Karpas-422 (cell line): Measurements from ENCODE around the gene FAM13A. TPM values are rescaled to one million over a fixed set of nuclear protein-coding genes. Genes with fewer than 3 reads are reported as not detected.

Experiments
- DNase-seq: peaks from one replicate; pipeline ENCODE4 v3.0.0-alpha.2; 2015
- H2AFZ ChIP-seq: fragments of 200-600 bp; sonication (generic); 2 replicates; pipeline ENCODE4 v1.6.1; 2014; ENCODE audit warnings: antibody characterized with exemption, low read length, mixed read lengths
- H3K27ac ChIP-seq: fragments of 200-600 bp; sonication (generic); 2 replicates; pipeline ENCODE4 v1.5.1; 2014; ENCODE audit warnings: mild to moderate bottlenecking, low read length, moderate library complexity
- H3K27me3 ChIP-seq: fragments of 200-600 bp; sonication (generic); 2 replicates; pipeline ENCODE4 v1.6.1; 2014; ENCODE audit warnings: low read length, mixed read lengths
- H3K36me3 ChIP-seq: fragments of 200-600 bp; sonication (generic); 2 replicates; pipeline ENCODE4 v1.6.1; 2014; ENCODE audit warnings: low read length, mixed read lengths; ENCODE audit not compliant: insufficient read depth
- H3K4me1 ChIP-seq: fragments of 200-600 bp; sonication (generic); 2 replicates; pipeline ENCODE4 v1.6.1; 2014; ENCODE audit warnings: mild to moderate bottlenecking, low read length, mixed read lengths
- H3K4me2 ChIP-seq: fragments of 200-600 bp; sonication (generic); 2 replicates; pipeline ENCODE4 v1.6.1; 2014; ENCODE audit warnings: low read length, low read depth, mild to moderate bottlenecking; ENCODE audit not compliant: poor library complexity, severe bottlenecking
- H3K4me3 ChIP-seq: fragments of 200-600 bp; sonication (generic); 2 replicates; pipeline ENCODE4 v1.5.1; 2014; ENCODE audit warnings: mild to moderate bottlenecking, antibody characterized with exemption, low read length, mixed read lengths
- H3K79me2 ChIP-seq: fragments of 200-600 bp; sonication (generic); 2 replicates; pipeline ENCODE4 v1.6.1; 2014; ENCODE audit warnings: mild to moderate bottlenecking, low read length, mixed read lengths
- H3K9ac ChIP-seq: fragments of 200-600 bp; sonication (generic); 2 replicates; pipeline ENCODE4 v1.6.0; 2014; ENCODE audit warnings: low read length
- H3K9me2 ChIP-seq: fragments of 200-600 bp; sonication (generic), shearing (Covaris generic); replicated peaks from 2 replicates; pipeline ENCODE4 v1.6.0; 2014; ENCODE audit warnings: mild to moderate bottlenecking, low read length, moderate library complexity; ENCODE audit not compliant: insufficient read depth
- H3K9me3 ChIP-seq: fragments of 300-700, 200-600 bp; sonication (generic); 2 replicates; pipeline ENCODE4 v1.6.1; 2014; ENCODE audit warnings: low read length, mixed read lengths
- H4K20me1 ChIP-seq: fragments of 200-600 bp; sonication (generic); 2 replicates; pipeline ENCODE4 v1.6.1; 2014; ENCODE audit warnings: mild to moderate bottlenecking, antibody characterized with exemption, low read length, low read depth; ENCODE audit not compliant: insufficient read depth
- total RNA-seq: library from RNA; depleted of rRNA; stranded (reverse); fragments of >200 nt; shearing (Covaris generic); gene quantifications from 2 replicates; pipeline ENCODE4 v1.2.3, GENCODE V29; 2014; ENCODE audit warnings: low replicate concordance

FAM13A gene
- total RNA-seq, 1 experiment from 2014 or later: 0.30 TPM

DNA sequence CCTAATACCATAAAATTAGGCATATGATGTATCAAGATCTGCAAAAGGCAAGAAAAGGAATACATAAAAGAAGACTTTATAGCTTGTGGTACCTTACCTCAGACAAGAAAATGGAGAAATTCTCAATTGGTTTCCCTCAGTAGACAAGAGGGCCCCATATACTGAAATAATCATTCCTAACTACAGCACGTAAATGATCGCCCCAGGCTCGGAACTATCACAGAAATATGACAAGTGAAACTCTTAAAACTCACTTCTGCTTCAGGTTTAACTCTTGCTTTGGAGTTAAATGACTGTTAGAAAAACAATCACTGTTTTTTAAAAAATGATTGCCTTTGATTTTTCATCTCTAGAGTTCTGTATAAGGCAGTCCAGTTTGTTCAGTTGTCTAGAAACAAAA is 320.7 kb downstream of the FAM13A start:
- Histone ChIP-seq H3K9ac (no peak overlapping the region), H3K27me3 (no peaks in the 10 kb centered on the region), H3K9me2 (no peaks in the 10 kb centered on the region), H3K4me1 (no peaks in the 10 kb centered on the region), H2AFZ (no peak overlapping the region), H3K79me2 (no peaks in the 10 kb centered on the region), H3K4me2 (no peak overlapping the region), H4K20me1 (no peaks in the 10 kb centered on the region), H3K27ac (no peak overlapping the region), H3K36me3 (no peaks in the 10 kb centered on the region), H3K4me3 (no peak overlapping the region), H3K9me3 (no peaks in the 10 kb centered on the region)
- DNase-seq: no peak

DNA sequence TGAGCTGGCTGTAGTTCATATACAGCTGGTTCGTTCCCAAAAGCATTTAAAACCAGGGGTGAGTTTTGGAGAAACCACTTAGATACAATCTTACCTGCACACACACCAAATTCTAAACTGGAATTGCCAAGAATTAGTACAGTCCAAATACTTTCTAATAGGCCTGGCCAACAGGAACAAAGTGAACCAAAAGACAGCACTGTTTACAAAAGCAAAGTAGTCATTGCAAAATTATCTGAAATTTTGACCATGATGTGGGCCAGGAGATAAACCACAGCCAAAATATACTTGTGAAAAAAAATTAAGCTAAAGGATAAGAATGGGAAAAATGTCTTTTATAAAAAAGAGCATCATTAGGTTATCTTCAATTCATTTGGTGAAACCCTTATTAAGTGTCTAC is 321.4 kb downstream of the FAM13A start:
- H3K36me3 ChIP-seq: no peaks in the 10 kb centered on the region
- H3K9me3 ChIP-seq: no peaks in the 10 kb centered on the region
- no peaks in the 10 kb centered on the region for H3K9me2 ChIP-seq
- H3K79me2 ChIP-seq: no peaks in the 10 kb centered on the region
- H3K4me1 ChIP-seq: no peaks in the 10 kb centered on the region
- H3K4me2 ChIP-seq: no peak overlapping the region
- H3K9ac ChIP-seq: no peak overlapping the region
- H4K20me1 ChIP-seq: no peaks in the 10 kb centered on the region
- no peak for DNase-seq
- H2AFZ ChIP-seq: no peak overlapping the region
- no peak overlapping the region for H3K4me3 ChIP-seq
- no peaks in the 10 kb centered on the region for H3K27me3 ChIP-seq
- H3K27ac ChIP-seq: no peak overlapping the region

DNA sequence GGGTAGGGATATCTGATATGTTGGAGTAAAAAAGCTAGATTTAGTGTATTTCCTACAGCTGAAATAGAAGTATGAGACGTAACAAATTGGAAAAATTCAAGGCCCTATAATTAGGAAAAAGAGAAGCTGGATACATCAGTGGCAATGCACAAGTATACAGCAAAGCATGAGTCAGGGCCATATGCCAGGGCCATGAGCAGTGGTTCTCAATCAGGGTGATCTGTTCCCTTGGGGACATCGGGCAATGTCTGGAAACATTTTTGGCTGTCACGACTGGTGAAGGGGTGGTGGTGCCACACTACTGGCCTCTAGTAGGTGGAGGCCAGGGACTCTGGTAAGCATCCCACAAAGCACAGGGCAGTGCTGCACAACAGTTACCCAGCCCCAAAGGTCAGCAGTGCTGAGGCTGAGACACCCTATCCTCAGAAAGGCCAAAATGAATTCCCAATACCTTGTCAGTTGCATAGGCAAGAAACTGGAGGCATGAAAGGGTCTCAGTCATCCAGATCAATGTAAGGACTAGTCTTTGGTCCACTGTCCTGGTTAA is 322.5 kb downstream of the FAM13A start:
- H3K27me3 ChIP-seq: no peaks in the 10 kb centered on the region
- H3K9me3 ChIP-seq: no peaks in the 10 kb centered on the region
- H3K36me3 ChIP-seq: no peaks in the 10 kb centered on the region
- H3K79me2 ChIP-seq: no peaks in the 10 kb centered on the region
- H3K4me1 ChIP-seq: no peaks in the 10 kb centered on the region
- no peak overlapping the region for H3K4me3 ChIP-seq
- H2AFZ ChIP-seq: no peak overlapping the region
- no peaks in the 10 kb centered on the region for H3K9me2 ChIP-seq
- no peak overlapping the region for H3K27ac ChIP-seq
- H3K4me2 ChIP-seq: no peak overlapping the region
- no peaks in the 10 kb centered on the region for H4K20me1 ChIP-seq
- no peak overlapping the region for H3K9ac ChIP-seq
- no peak for DNase-seq

DNA sequence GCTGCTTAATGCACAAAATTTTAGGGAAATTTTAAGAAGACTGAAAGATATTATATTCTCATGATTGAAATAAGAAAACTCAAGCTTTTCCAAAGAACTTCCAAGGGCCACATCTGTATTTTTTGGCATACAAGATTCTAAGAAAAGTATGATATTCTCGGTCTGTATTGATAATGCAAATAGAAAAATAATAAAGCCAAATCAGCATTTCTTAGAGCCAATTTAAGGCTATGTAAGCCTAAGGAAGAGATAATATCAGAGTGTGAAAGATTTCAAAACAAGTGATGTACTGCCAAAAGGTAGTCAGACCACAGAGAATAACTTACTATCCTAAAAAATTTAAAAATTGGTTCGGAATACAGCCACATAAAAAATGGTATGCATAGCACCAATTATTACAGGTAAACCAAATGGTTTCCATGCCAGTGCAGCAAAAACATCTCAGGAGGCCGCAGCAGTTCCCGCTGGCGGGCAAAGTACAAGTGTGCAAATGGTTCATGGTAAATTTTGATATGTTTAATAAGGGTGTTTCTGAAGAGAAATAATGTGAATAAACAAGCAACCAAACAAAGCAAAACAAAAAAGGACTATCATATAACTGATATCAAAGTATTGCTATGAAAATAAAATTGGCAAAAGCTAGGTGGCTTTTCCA is 324.1 kb downstream of the FAM13A start:
- Histone ChIP-seq H3K4me2 (no peak overlapping the region), H3K9ac (no peak overlapping the region), H4K20me1 (no peaks in the 10 kb centered on the region), H3K9me3 (no peaks in the 10 kb centered on the region), H3K36me3 (no peaks in the 10 kb centered on the region), H3K27ac (no peak overlapping the region), H3K4me1 (no peaks in the 10 kb centered on the region), H2AFZ (no peak overlapping the region), H3K9me2 (no peaks in the 10 kb centered on the region), H3K4me3 (no peak overlapping the region), H3K79me2 (no peaks in the 10 kb centered on the region), H3K27me3 (no peaks in the 10 kb centered on the region)
- DNase-seq: no peak

DNA sequence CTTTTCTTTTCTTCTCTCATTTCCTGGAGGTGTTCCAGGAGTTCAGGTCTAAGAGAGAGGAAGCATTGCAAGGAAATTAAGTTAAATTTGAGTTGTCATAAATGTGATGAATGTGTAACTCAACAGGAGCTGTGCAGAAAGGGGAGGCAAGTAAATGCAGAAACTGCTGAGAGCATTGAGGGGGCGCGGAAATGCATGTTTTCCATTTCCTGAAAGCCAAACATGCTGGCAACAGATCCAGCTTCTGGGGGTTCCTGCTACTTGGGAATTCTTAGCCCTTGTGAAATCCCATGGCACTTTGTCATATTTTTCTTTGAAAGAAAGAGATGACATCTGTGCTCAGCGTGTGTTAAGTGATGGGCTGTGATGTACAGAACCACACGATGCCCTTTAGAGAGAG is 325.6 kb downstream of the FAM13A start:
- no peak overlapping the region for H3K4me2 ChIP-seq
- H3K4me3 ChIP-seq: no peak overlapping the region
- no peaks in the 10 kb centered on the region for H3K27me3 ChIP-seq
- H3K9me2 ChIP-seq: no peaks in the 10 kb centered on the region
- no peak overlapping the region for H2AFZ ChIP-seq
- H3K9ac ChIP-seq: no peak overlapping the region
- H3K9me3 ChIP-seq: no peaks in the 10 kb centered on the region
- H3K79me2 ChIP-seq: no peaks in the 10 kb centered on the region
- no peaks in the 10 kb centered on the region for H3K36me3 ChIP-seq
- no peak for DNase-seq
- H3K4me1 ChIP-seq: no peaks in the 10 kb centered on the region
- no peak overlapping the region for H3K27ac ChIP-seq
- H4K20me1 ChIP-seq: no peaks in the 10 kb centered on the region

DNA sequence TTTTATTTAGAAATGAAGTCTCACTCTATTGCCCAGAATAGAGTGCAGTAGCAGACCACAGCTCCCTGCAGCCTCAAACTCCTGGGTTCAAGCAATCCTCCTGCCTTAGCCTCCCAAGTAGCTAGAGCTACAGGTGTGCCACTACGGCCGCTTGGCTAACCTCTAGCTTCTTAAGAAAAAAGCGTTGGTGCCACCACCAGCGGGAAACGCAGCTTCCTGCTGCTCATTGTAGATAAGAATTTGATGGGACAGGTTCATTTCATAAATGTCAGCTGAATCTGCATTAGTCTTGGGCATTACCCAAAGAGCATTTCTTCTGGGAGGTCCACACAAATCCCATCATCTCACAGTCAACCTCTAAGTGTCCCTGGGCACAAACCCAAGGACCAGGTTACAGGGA is 326.2 kb downstream of the FAM13A start:
- Histone ChIP-seq H4K20me1 (no peaks in the 10 kb centered on the region), H3K36me3 (no peaks in the 10 kb centered on the region), H3K79me2 (no peaks in the 10 kb centered on the region), H2AFZ (no peak overlapping the region), H3K4me3 (no peak overlapping the region), H3K9me3 (no peaks in the 10 kb centered on the region), H3K4me1 (no peaks in the 10 kb centered on the region), H3K27ac (no peak overlapping the region), H3K4me2 (no peak overlapping the region), H3K27me3 (no peaks in the 10 kb centered on the region), H3K9ac (no peak overlapping the region), H3K9me2 (no peaks in the 10 kb centered on the region)
- DNase-seq: no peak

DNA sequence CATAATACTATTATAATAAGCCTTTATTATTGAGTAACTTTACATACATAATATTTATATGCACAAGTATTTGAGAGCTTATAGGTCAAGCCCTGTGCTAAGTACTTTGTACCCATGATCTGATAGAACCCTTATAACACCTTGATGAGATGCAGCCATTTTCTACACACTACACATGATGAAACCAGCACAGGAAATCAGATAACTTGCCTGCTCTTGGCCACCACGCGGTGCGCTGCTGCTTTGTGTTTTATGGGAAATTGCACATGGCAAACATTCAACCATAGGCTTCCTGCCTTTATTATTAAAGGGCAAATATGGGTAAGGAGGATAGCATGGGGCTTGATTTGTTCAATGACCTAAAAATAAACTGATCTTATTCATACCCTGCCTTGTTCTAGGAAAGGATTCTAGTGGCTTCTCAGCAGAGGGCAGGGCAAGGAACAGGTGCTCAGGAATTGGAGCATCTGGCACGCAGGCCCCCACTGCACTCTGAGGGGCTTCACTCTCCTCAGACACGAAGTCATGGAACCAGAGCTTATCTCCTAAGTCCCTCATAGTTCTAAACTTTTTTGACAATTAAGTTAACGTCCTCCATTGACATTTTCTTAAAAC is 327.7 kb downstream of the FAM13A start:
- H3K9me3 ChIP-seq: no peaks in the 10 kb centered on the region
- H3K36me3 ChIP-seq: no peaks in the 10 kb centered on the region
- H3K9me2 ChIP-seq: no peaks in the 10 kb centered on the region

DNA sequence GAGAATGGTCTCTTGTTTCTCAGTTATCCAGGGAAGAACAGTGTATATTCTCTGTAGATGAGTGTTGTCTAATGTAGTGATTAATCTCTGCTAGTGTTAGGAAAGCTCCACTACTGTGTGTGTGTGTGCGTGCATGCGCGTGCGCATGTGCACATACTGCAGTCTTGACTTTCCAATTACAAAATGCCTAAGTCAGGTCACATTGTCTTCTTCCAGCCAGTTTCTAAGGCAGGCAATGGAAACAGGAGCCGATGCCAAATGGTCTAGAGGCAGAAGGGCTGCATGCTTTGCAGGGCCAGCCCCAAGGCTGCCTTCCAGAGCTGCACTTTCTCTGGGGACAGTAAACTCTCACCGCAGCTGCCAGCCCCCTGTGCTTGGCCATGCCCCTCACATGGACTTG is 328.8 kb downstream of the FAM13A start:
- Histone ChIP-seq H4K20me1 (no peaks in the 10 kb centered on the region), H3K27ac (no peak overlapping the region), H3K9me3 (no peaks in the 10 kb centered on the region), H3K4me3 (no peak overlapping the region), H3K4me1 (no peaks in the 10 kb centered on the region), H3K36me3 (no peaks in the 10 kb centered on the region), H3K27me3 (no peaks in the 10 kb centered on the region), H3K9ac (no peak overlapping the region), H3K4me2 (no peak overlapping the region), H3K9me2 (no peaks in the 10 kb centered on the region), H2AFZ (no peak overlapping the region), H3K79me2 (no peaks in the 10 kb centered on the region)
- DNase-seq: no peak

More for the DNA sequence above, 327.7 kb downstream of the FAM13A start:
- Histone ChIP-seq H3K27ac (no peak overlapping the region), H3K4me2 (no peak overlapping the region), H2AFZ (no peak overlapping the region), H3K4me1 (no peaks in the 10 kb centered on the region), H3K27me3 (no peaks in the 10 kb centered on the region), H3K9ac (no peak overlapping the region), H4K20me1 (no peaks in the 10 kb centered on the region), H3K4me3 (no peak overlapping the region), H3K79me2 (no peaks in the 10 kb centered on the region)
- no peak for DNase-seq
